Measurements from ENCODE around the gene ADAM10. TPM values are rescaled to one million over a fixed set of nuclear protein-coding genes. Genes with fewer than 3 reads are reported as not detected.

Gene ADAM10
- total and polyA plus RNA-seq, 2 of the 4 experiments (the other 2 are of a cell fraction) = 110 to 185 TPM

DNA sequence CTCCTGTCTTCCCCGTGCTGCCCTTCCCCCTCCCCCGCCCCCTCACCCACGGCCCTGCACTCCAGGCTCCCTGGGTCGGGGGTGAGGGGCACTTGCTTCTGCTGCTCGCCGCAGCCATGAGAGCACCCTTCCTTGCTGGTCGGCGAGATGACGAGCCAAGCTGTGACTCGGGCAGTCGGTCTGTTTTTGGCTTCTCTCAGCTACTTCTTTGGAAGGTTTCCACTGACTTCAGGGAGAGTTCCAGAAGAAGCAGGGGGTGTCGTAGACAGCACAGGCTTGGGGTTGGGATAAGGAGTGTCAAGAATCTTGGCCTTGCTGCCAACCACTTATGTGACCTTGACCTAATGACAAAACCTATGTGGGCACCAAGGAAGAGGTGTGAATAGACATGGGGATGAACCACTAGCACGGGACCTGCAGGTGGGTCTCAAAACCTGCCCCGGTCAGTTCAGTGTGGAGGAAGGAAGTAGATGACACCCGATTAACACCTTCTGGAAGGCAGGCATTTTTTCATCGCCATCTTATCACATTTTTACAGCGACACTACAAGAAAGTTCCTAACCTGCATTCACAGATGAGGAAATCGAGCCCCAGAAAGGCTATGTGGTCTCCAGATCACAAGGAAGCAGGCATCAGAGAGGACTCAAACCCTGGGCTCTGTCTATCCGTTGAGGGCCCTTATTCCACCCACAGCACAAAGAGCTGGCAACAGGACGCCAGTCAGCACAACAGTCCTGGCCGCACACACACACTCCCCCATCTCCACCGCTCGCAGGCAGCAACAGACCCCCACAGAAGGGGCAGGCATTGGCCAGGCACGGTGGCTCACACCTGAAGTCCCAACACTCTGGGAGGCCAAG lies 196.8 kb downstream of the ADAM10 start:
- Histone ChIP-seq H2AK9ac (replicated peaks; ENCODE audit: low read depth, low read length, poor library complexity) (peak overlapping the region; percentile 86), H2AK5ac (ENCODE audit: low read depth, low read length) (peak overlapping the region; percentile 96), H2AFZ (replicated peaks; ENCODE audit: low read length, poor library complexity) (peak overlapping the region; percentile 88), H3K56ac (ENCODE audit: extremely low read depth, insufficient read depth, low read length) (peak overlapping the region; percentile 79), H3K4me2 (ENCODE audit: low read depth, low read length) (no peak overlapping the region; the same call in 1 of the 2 replicates), H2BK15ac (ENCODE audit: low read depth, low read length) (peak overlapping the region; percentile 89; the same call in 2 of the 3 replicates), H3K79me1 (ENCODE audit: low read depth in 1 of 2, low read length in 2 of 2) (no peaks in the 10 kb centered on the region), H2BK20ac (ENCODE audit: low read depth, low read length) (peak overlapping the region; percentile 82), H3K9me1 (ENCODE audit: insufficient read depth, low read length) (peaks cover 26% of the 10 kb centered on the region), H4K8ac (ENCODE audit: low read depth in 2 of 2, low read length in 2 of 2) (peak overlapping the region; percentile 71 to 81; a peak in 3 of 4 replicates), H3K4me3 (ENCODE audit: insufficient read depth, low read depth, low read length) (no peak overlapping the region), H3K9me3 (ENCODE audit: control insufficient read depth, insufficient read depth, low read length) (no peaks in the 10 kb centered on the region), H3K9ac (ENCODE audit: low read depth, low read length) (no peak overlapping the region), H3K27me3 (ENCODE audit: control insufficient read depth, insufficient read depth, low read length) (peaks cover 6% of the 10 kb centered on the region; the same call in 1 of the 2 replicates), H2BK5ac (ENCODE audit: low read depth, low read length, poor library complexity, severe bottlenecking) (peak overlapping the region; percentile 88), H4K5ac (ENCODE audit: low read depth, low read length) (peak overlapping the region; percentile 17), H3K23ac (ENCODE audit: low read depth, low read length) (peak overlapping the region; percentile 93), H3K27ac (ENCODE audit: insufficient read depth, low read length) (peak overlapping the region; percentile 82), H3K36me3 (ENCODE audit: control insufficient read depth, insufficient read depth, low read length) (no peaks in the 10 kb centered on the region), H3K4me1 (ENCODE audit: control insufficient read depth, insufficient read depth, low read length) (peaks cover 35% of the 10 kb centered on the region), H3K14ac (replicated peaks; ENCODE audit: low read depth, low read length) (peak overlapping the region; percentile 98), H2BK120ac (ENCODE audit: low read depth, low read length) (peak overlapping the region; percentile 98), H3K18ac (ENCODE audit: low read depth, low read length) (peak overlapping the region; percentile 39), H4K20me1 (ENCODE audit: insufficient read depth, low read length) (no peaks in the 10 kb centered on the region), H4K91ac (ENCODE audit: insufficient read depth, low read depth, low read length) (peak overlapping the region; percentile 95), H3K4ac (ENCODE audit: low read depth, low read length) (peak overlapping the region; percentile 99)
- dilution Hi-C loops (cut with HindIII; ENCODE audit: low sequenced_read_pairs, unreplicated experiment) = no loop called here
- in situ Hi-C loops (cut with MboI; ENCODE audit: low sequenced_read_pairs) = no loop called here
- intact Hi-C loops (cut with micrococcal nuclease) = loop anchor here (5.0 kb wide), 1 partner anchor 165 kb away; no protein-coding TSS in a partner anchor
- ChIA-PET CTCF (no interaction called here), POLR2A (ENCODE audit: unreplicated experiment) (no interaction called here)
- ATAC-seq (ENCODE audit: low read depth) = no peak
- BruUV-seq (replicated peaks) = no TSS peak
- WGBS, 2 experiments (ENCODE audit: extremely low coverage in 2 of 2, insufficient read length in 1 of 2) = 65% methylated on average over 11 of the region's 24 CpGs; no CpG with 5 or more reads in 1 of the 2 experiments
- no peak for TF ChIP-seq CEBPB (IDR thresholded peaks at IDR 0.05; ENCODE audit: low read depth, low read length)
- TF ChIP-seq RAD21 (IDR thresholded peaks at IDR 0.05; ENCODE audit: low read length) = no peak
- TF ChIP-seq MXI1 (IDR thresholded peaks at IDR 0.05; ENCODE audit: borderline replicate concordance, low read depth, low read length) = no peak
- TF ChIP-seq BHLHE40 (IDR thresholded peaks at IDR 0.05; ENCODE audit: low read depth, low read length) = no peak
- TF ChIP-seq POLR2A (IDR thresholded peaks at IDR 0.05; ENCODE audit: low read depth, low read length) = no peak
- TF ChIP-seq RFX5 (IDR thresholded peaks at IDR 0.05; ENCODE audit: low read depth, low read length) = no peak
- no peak for TF ChIP-seq FOS (IDR thresholded peaks at IDR 0.05; ENCODE audit: low read depth, low read length)
- TF ChIP-seq RCOR1 (IDR thresholded peaks at IDR 0.05; ENCODE audit: insufficient replicate concordance, low read length) = no peak
- TF ChIP-seq SMC3 (IDR thresholded peaks at IDR 0.05; ENCODE audit: low read depth, low read length) = no peak
- TF ChIP-seq CTCF (conservative IDR thresholded peaks at IDR 0.05; ENCODE audit: low read depth, low read length) = no peak
- DNase-seq = peak; percentile 18
